GM23338 (cell line): ENCODE measurements around the gene DOCK3. TPM values are rescaled to one million over a fixed set of nuclear protein-coding genes. Genes with fewer than 3 reads are reported as not detected.

Source experiments
- ATAC-seq: fragments of 200-7000 bp; cut with Tn5 transposase; 3 replicates; pipeline ENCODE4 v1.9.1; 2020
- DNase-seq: peaks from one replicate; pipeline ENCODE4 v3.0.0-alpha.2; 2015; ENCODE audit warnings: low spot score
- H2AFZ ChIP-seq: fragments of 200-600 bp; sonication (generic); 2 replicates; pipeline ENCODE4 v1.8.0; 2016; ENCODE audit warnings: antibody characterized with exemption, mild to moderate bottlenecking, moderate library complexity
- H3F3A ChIP-seq: fragments of 200-600 bp; sonication (generic); replicated peaks from 2 replicates; pipeline ENCODE4 v1.8.0; 2017; ENCODE audit warnings: antibody characterized with exemption, mixed run types, low read depth
- H3K27ac ChIP-seq: fragments of 200-600 bp; sonication (generic); 2 replicates; pipeline ENCODE4 v1.6.1; 2016; ENCODE audit warnings: low read depth
- H3K27me3 ChIP-seq: fragments of 200-600 bp; sonication (generic); 2 replicates; pipeline ENCODE4 v1.8.0; 2016; ENCODE audit warnings: mild to moderate bottlenecking, mixed run types, moderate library complexity; ENCODE audit not compliant: insufficient read depth
- H3K36me3 ChIP-seq: fragments of 200-600 bp; sonication (generic); 2 replicates; pipeline ENCODE4 v1.8.0; 2016; ENCODE audit warnings: mild to moderate bottlenecking; ENCODE audit not compliant: insufficient read depth
- H3K4me1 ChIP-seq: fragments of 200-600 bp; sonication (generic); 2 replicates; pipeline ENCODE4 v1.8.0; 2016; ENCODE audit warnings: mild to moderate bottlenecking, moderate library complexity; ENCODE audit not compliant: insufficient read depth
- H3K4me2 ChIP-seq: fragments of 200-600 bp; sonication (generic); 2 replicates; pipeline ENCODE4 v1.7.1; 2017; ENCODE audit warnings: mixed run types
- H3K4me3 ChIP-seq: fragments of 200-600 bp; sonication (generic); 2 replicates; pipeline ENCODE4 v1.6.1; 2016; ENCODE audit warnings: mixed run types
- H3K79me2 ChIP-seq: fragments of 200-600 bp; sonication (generic); replicated peaks from 2 replicates; pipeline ENCODE4 v1.8.0; 2017; ENCODE audit warnings: mild to moderate bottlenecking; ENCODE audit not compliant: insufficient read depth
- H3K9me2 ChIP-seq: fragments of 200-600 bp; sonication (generic); 2 replicates; pipeline ENCODE4 v1.8.0; 2017; ENCODE audit not compliant: insufficient read depth
- H4K20me1 ChIP-seq: fragments of 200-600 bp; sonication (generic); replicated peaks from 2 replicates; pipeline ENCODE4 v1.8.0; 2017; ENCODE audit warnings: mild to moderate bottlenecking; ENCODE audit not compliant: insufficient read depth
- H3K27ac Mint-ChIP-seq: 2 replicates; pipeline ENCODE4 v1.8.0; 2020; ENCODE audit warnings: inconsistent platforms, mild to moderate bottlenecking, moderate library complexity, mixed read lengths
- H3K27me3 Mint-ChIP-seq: 3 replicates; pipeline ENCODE4 v1.8.0; 2022; ENCODE audit warnings: low read depth, mild to moderate bottlenecking, moderate library complexity, mixed read lengths, inconsistent platforms; ENCODE audit not compliant: insufficient read depth, poor library complexity
- H3K36me3 Mint-ChIP-seq: 3 replicates; pipeline ENCODE4 v1.8.0; 2021; ENCODE audit warnings: low read depth, mild to moderate bottlenecking, inconsistent platforms, moderate library complexity, mixed read lengths
- H3K4me1 Mint-ChIP-seq: 3 replicates; pipeline ENCODE4 v1.8.0; 2020; ENCODE audit warnings: mild to moderate bottlenecking, inconsistent platforms, mixed read lengths
- H3K4me3 Mint-ChIP-seq: 3 replicates; pipeline ENCODE4 v1.8.0; 2021; ENCODE audit warnings: moderate library complexity, mild to moderate bottlenecking, inconsistent platforms, mixed read lengths
- H3K9me3 Mint-ChIP-seq: 3 replicates; pipeline ENCODE4 v1.8.0; 2020; ENCODE audit warnings: moderate library complexity, mild to moderate bottlenecking, inconsistent platforms, mixed read lengths
- CREB1 ChIP-seq: fragments of 250-450 bp; sonication (Bioruptor Pico); IDR thresholded peaks from 2 replicates; pipeline ENCODE4 v1.5.0; 2020; ENCODE audit warnings: low read depth, mild to moderate bottlenecking, moderate library complexity
- ETS1 ChIP-seq: IDR thresholded peaks from 2 replicates; pipeline ENCODE4 v1.6.1; 2016; ENCODE audit warnings: antibody characterized with exemption
- EZH2 ChIP-seq: fragments of 200-600 bp; sonication (generic); IDR thresholded peaks from one replicate; pipeline ENCODE4 v1.8.0; 2017; ENCODE audit warnings: antibody characterized with exemption, mild to moderate bottlenecking, low read depth; ENCODE audit not compliant: unreplicated experiment
- EZH2phosphoT487 ChIP-seq: fragments of 200-600 bp; sonication (generic); IDR thresholded peaks from one replicate; pipeline ENCODE4 v1.8.1; 2018; ENCODE audit warnings: antibody characterized with exemption; ENCODE audit not compliant: unreplicated experiment
- JUNB ChIP-seq: IDR thresholded peaks from one replicate; pipeline ENCODE4 v1.6.1; 2016; ENCODE audit warnings: antibody characterized with exemption; ENCODE audit not compliant: unreplicated experiment
- NANOG ChIP-seq: IDR thresholded peaks from 2 replicates; pipeline ENCODE4 v1.6.1; 2016; ENCODE audit warnings: antibody characterized with exemption, borderline replicate concordance
- POLR2AphosphoS5 ChIP-seq: IDR thresholded peaks from 2 replicates; pipeline ENCODE4 v1.6.1; 2016; ENCODE audit warnings: antibody characterized with exemption, low read depth
- STAT1 ChIP-seq: IDR thresholded peaks from one replicate; pipeline ENCODE4 v1.6.1; 2016; ENCODE audit warnings: antibody characterized with exemption; ENCODE audit not compliant: unreplicated experiment
- ZNF114 ChIP-seq: fragments of 250-450 bp; sonication (Bioruptor Pico); IDR thresholded peaks from 2 replicates; pipeline ENCODE4 v1.5.0; 2020; ENCODE audit warnings: mild to moderate bottlenecking, moderate library complexity
- ZNF331 ChIP-seq: fragments of 250-450 bp; sonication (Bioruptor Pico); IDR thresholded peaks from 2 replicates; pipeline ENCODE4 v1.5.0; 2020; ENCODE audit warnings: low read depth, mild to moderate bottlenecking, moderate library complexity
- polyA plus RNA-seq: library from polyadenylated mRNA; unstranded; fragments of >200 nt; fragmentation: Nextera tagmentation; extraction: Ambion mirVana; gene quantifications from 2 replicates; pipeline ENCODE4 v1.2.1, GENCODE V29; 2016
- total RNA-seq: library from RNA; depleted of rRNA; stranded (reverse); fragments of >200 nt; shearing (Covaris generic); gene quantifications from 2 replicates; pipeline ENCODE4 v1.2.3, GENCODE V29; 2014
- TF ChIP-seq, protein P1 (sequence below): fragments of 250-450 bp; sonication (Bioruptor Pico); IDR thresholded peaks from 2 replicates; pipeline ENCODE4 v1.5.0; 2020; ENCODE audit warnings: mild to moderate bottlenecking, moderate library complexity
- TF ChIP-seq, protein P2 (sequence below): IDR thresholded peaks from one replicate; pipeline ENCODE4 v1.6.1; 2018; ENCODE audit warnings: antibody characterized with exemption; ENCODE audit not compliant: unreplicated experiment
- TF ChIP-seq, protein P3 (sequence below), 2 experiments: fragments of 200-600 bp in 1 of 2; sonication (generic) in 1 of 2; conservative IDR thresholded peaks; 2 replicates each; pipeline versions ENCODE4 v1.5.1 to v1.6.1; 2016 to 2017; ENCODE audit warnings: antibody characterized with exemption in 2 of 2, low read depth in 2 of 2, mild to moderate bottlenecking in 2 of 2, moderate library complexity in 1 of 2

The DOCK3 gene
- total and polyA plus RNA-seq, 2 experiments from 2014 or later = 2.4 to 5.6 TPM

GRCh38 chr3:51333021-51333420 is 658.3 kb downstream of the DOCK3 start:
- H3K4me3 Mint-ChIP-seq = no peak overlapping the region
- no peaks in the 10 kb centered on the region for H3K27me3 Mint-ChIP-seq
- peaks cover 2% of the 10 kb centered on the region; the same call in 2 of the 3 replicates for H3K36me3 Mint-ChIP-seq
- H3K9me2 ChIP-seq = no peaks in the 10 kb centered on the region; the same call in 1 of the 2 replicates
- H3K36me3 ChIP-seq = no peaks in the 10 kb centered on the region
- no peaks in the 10 kb centered on the region for H3K27me3 ChIP-seq
- ATAC-seq (no peak), DNase-seq (no peak)
- no peaks in the 10 kb centered on the region for H3F3A ChIP-seq
- H3K4me1 ChIP-seq = no peaks in the 10 kb centered on the region
- no peaks in the 10 kb centered on the region for H3K79me2 ChIP-seq
- no peaks in the 10 kb centered on the region for H4K20me1 ChIP-seq
- H2AFZ ChIP-seq = no peak overlapping the region
- H3K9me3 Mint-ChIP-seq = no peaks in the 10 kb centered on the region
- H3K4me1 Mint-ChIP-seq = peaks cover 9% of the 10 kb centered on the region; the same call in 2 of the 3 replicates
- TF ChIP-seq, protein P1, sequence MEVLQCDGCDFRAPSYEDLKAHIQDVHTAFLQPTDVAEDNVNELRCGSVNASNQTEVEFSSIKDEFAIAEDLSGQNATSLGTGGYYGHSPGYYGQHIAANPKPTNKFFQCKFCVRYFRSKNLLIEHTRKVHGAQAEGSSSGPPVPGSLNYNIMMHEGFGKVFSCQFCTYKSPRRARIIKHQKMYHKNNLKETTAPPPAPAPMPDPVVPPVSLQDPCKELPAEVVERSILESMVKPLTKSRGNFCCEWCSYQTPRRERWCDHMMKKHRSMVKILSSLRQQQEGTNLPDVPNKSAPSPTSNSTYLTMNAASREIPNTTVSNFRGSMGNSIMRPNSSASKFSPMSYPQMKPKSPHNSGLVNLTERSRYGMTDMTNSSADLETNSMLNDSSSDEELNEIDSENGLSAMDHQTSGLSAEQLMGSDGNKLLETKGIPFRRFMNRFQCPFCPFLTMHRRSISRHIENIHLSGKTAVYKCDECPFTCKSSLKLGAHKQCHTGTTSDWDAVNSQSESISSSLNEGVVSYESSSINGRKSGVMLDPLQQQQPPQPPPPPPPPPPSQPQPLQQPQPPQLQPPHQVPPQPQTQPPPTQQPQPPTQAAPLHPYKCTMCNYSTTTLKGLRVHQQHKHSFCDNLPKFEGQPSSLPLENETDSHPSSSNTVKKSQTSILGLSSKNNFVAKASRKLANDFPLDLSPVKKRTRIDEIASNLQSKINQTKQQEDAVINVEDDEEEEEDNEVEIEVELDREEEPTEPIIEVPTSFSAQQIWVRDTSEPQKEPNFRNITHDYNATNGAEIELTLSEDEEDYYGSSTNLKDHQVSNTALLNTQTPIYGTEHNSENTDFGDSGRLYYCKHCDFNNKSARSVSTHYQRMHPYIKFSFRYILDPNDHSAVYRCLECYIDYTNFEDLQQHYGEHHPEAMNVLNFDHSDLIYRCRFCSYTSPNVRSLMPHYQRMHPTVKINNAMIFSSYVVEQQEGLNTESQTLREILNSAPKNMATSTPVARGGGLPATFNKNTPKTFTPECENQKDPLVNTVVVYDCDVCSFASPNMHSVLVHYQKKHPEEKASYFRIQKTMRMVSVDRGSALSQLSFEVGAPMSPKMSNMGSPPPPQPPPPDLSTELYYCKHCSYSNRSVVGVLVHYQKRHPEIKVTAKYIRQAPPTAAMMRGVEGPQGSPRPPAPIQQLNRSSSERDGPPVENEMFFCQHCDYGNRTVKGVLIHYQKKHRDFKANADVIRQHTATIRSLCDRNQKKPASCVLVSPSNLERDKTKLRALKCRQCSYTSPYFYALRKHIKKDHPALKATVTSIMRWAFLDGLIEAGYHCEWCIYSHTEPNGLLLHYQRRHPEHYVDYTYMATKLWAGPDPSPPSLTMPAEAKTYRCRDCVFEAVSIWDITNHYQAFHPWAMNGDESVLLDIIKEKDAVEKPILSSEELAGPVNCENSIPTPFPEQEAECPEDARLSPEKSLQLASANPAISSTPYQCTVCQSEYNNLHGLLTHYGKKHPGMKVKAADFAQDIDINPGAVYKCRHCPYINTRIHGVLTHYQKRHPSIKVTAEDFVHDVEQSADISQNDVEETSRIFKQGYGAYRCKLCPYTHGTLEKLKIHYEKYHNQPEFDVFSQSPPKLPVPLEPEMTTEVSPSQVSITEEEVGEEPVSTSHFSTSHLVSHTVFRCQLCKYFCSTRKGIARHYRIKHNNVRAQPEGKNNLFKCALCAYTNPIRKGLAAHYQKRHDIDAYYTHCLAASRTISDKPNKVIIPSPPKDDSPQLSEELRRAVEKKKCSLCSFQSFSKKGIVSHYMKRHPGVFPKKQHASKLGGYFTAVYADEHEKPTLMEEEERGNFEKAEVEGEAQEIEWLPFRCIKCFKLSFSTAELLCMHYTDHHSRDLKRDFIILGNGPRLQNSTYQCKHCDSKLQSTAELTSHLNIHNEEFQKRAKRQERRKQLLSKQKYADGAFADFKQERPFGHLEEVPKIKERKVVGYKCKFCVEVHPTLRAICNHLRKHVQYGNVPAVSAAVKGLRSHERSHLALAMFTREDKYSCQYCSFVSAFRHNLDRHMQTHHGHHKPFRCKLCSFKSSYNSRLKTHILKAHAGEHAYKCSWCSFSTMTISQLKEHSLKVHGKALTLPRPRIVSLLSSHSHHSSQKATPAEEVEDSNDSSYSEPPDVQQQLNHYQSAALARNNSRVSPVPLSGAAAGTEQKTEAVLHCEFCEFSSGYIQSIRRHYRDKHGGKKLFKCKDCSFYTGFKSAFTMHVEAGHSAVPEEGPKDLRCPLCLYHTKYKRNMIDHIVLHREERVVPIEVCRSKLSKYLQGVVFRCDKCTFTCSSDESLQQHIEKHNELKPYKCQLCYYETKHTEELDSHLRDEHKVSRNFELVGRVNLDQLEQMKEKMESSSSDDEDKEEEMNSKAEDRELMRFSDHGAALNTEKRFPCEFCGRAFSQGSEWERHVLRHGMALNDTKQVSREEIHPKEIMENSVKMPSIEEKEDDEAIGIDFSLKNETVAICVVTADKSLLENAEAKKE (CRISPR knock-in tag) = no peak
- TF ChIP-seq JUNB = no peak
- no peak for TF ChIP-seq EZH2
- TF ChIP-seq, protein P2, sequence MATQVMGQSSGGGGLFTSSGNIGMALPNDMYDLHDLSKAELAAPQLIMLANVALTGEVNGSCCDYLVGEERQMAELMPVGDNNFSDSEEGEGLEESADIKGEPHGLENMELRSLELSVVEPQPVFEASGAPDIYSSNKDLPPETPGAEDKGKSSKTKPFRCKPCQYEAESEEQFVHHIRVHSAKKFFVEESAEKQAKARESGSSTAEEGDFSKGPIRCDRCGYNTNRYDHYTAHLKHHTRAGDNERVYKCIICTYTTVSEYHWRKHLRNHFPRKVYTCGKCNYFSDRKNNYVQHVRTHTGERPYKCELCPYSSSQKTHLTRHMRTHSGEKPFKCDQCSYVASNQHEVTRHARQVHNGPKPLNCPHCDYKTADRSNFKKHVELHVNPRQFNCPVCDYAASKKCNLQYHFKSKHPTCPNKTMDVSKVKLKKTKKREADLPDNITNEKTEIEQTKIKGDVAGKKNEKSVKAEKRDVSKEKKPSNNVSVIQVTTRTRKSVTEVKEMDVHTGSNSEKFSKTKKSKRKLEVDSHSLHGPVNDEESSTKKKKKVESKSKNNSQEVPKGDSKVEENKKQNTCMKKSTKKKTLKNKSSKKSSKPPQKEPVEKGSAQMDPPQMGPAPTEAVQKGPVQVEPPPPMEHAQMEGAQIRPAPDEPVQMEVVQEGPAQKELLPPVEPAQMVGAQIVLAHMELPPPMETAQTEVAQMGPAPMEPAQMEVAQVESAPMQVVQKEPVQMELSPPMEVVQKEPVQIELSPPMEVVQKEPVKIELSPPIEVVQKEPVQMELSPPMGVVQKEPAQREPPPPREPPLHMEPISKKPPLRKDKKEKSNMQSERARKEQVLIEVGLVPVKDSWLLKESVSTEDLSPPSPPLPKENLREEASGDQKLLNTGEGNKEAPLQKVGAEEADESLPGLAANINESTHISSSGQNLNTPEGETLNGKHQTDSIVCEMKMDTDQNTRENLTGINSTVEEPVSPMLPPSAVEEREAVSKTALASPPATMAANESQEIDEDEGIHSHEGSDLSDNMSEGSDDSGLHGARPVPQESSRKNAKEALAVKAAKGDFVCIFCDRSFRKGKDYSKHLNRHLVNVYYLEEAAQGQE = no peak
- no peak for TF ChIP-seq EZH2phosphoT487
- TF ChIP-seq ZNF114 = no peak
- TF ChIP-seq ETS1 = no peak
- TF ChIP-seq STAT1 = no peak
- no peak for TF ChIP-seq CREB1 (CRISPR knock-in tag)
- TF ChIP-seq NANOG = no peak
- no peak for TF ChIP-seq ZNF331 (CRISPR knock-in tag)
- no peak for TF ChIP-seq POLR2AphosphoS5
- TF ChIP-seq, protein P3, sequence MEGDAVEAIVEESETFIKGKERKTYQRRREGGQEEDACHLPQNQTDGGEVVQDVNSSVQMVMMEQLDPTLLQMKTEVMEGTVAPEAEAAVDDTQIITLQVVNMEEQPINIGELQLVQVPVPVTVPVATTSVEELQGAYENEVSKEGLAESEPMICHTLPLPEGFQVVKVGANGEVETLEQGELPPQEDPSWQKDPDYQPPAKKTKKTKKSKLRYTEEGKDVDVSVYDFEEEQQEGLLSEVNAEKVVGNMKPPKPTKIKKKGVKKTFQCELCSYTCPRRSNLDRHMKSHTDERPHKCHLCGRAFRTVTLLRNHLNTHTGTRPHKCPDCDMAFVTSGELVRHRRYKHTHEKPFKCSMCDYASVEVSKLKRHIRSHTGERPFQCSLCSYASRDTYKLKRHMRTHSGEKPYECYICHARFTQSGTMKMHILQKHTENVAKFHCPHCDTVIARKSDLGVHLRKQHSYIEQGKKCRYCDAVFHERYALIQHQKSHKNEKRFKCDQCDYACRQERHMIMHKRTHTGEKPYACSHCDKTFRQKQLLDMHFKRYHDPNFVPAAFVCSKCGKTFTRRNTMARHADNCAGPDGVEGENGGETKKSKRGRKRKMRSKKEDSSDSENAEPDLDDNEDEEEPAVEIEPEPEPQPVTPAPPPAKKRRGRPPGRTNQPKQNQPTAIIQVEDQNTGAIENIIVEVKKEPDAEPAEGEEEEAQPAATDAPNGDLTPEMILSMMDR (conservative IDR thresholded peaks at IDR 0.05; ENCODE audit: low read depth in 2 of 2) = no peak
- no peak overlapping the region for H3K27ac Mint-ChIP-seq
- no peak overlapping the region for H3K27ac ChIP-seq
- H3K4me2 ChIP-seq = no peak overlapping the region
- no peak overlapping the region for H3K4me3 ChIP-seq
